Fibroblast of pulmonary artery (primary cell): ENCODE data around the gene SASH1.

Experiments used
- DNase-seq: peaks from one replicate; pipeline ENCODE4 v3.0.0-alpha.2; 2010; ENCODE audit warnings: low read depth
- H3K4me3 ChIP-seq: replicated peaks from 2 replicates; pipeline ENCODE4 v1.5.1; 2011; ENCODE audit warnings: low read depth, mild to moderate bottlenecking, control low read depth, low read length, moderate library complexity
- TF ChIP-seq, protein P1 (sequence below): IDR thresholded peaks from 2 replicates; pipeline ENCODE4 v1.5.1; 2011; ENCODE audit warnings: mild to moderate bottlenecking, control low read depth, low read length, inconsistent platforms; ENCODE audit errors: missing control alignments

SASH1 gene

DNA sequence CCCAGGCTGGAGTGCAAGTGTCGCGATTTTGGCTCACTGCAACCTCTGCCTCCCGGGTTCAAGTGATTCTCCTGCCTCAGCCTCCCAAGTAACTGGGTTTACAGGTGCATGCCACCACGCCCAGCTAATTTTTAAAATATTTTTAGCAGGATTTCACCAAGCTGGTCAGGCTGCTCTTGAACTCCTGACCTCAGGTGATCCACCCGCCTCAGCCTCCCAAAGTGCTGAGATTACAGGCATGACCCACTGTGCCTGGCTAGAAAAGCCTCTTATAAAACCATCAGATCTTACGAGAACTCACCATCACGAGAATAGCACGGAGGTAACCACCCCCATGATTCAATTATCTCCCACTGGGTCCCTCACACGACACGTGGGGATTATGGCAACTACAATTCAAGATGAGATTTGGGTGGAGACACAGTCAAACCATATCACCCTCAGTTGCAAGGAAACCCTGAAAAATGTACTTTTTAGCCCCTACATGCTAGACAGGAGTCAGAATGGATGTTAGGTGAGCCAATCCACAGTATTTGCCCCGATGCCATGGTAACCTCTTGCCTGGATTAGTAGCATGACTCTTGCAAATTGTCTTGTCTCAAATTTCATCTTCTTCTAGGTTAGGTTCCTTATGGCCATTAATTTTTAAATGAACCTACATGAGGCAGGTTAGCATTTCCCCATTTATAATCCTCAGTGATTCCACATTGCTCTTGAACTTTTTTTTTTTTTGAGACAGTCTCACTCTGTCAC lies 17.1 kb upstream of the SASH1 start:
- no peak for DNase-seq
- H3K4me3 ChIP-seq, result no peak overlapping the region
- TF ChIP-seq, protein P1, sequence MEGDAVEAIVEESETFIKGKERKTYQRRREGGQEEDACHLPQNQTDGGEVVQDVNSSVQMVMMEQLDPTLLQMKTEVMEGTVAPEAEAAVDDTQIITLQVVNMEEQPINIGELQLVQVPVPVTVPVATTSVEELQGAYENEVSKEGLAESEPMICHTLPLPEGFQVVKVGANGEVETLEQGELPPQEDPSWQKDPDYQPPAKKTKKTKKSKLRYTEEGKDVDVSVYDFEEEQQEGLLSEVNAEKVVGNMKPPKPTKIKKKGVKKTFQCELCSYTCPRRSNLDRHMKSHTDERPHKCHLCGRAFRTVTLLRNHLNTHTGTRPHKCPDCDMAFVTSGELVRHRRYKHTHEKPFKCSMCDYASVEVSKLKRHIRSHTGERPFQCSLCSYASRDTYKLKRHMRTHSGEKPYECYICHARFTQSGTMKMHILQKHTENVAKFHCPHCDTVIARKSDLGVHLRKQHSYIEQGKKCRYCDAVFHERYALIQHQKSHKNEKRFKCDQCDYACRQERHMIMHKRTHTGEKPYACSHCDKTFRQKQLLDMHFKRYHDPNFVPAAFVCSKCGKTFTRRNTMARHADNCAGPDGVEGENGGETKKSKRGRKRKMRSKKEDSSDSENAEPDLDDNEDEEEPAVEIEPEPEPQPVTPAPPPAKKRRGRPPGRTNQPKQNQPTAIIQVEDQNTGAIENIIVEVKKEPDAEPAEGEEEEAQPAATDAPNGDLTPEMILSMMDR, result no peak

DNA sequence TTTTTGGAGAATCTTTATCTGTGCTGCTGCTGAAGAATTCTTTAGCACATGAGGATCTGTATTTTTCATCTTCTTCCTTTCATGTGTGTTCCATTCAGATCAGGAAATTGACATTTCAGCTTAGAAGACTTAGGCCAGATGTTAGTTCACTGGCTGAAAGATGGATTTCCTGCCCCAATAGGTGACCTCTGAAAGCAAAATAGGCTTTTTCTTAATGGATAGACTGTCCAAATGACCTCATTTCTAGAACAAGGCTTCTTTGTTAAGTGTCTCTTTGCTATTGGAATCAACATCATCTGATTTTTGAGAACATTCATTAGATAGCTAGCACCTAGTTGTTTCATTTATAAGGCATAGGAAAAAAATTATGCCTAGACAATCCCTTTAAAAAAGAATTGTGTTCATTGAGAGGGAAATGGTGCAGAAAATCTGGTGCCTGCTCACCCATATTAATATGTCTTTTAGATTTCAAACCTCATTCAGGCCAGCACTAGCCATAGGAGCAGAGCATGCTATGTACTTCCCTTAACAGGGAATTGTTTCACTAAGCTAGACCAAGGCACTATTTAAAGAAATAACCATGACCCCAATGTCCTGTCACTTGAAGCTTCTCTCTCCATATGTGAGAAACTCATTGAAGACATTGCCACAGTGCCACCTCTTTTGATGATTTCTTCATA lies 13.6 kb upstream of the SASH1 start:
- no peak for DNase-seq
- TF ChIP-seq, protein P1, result no peak
- H3K4me3 ChIP-seq, result no peak overlapping the region

DNA sequence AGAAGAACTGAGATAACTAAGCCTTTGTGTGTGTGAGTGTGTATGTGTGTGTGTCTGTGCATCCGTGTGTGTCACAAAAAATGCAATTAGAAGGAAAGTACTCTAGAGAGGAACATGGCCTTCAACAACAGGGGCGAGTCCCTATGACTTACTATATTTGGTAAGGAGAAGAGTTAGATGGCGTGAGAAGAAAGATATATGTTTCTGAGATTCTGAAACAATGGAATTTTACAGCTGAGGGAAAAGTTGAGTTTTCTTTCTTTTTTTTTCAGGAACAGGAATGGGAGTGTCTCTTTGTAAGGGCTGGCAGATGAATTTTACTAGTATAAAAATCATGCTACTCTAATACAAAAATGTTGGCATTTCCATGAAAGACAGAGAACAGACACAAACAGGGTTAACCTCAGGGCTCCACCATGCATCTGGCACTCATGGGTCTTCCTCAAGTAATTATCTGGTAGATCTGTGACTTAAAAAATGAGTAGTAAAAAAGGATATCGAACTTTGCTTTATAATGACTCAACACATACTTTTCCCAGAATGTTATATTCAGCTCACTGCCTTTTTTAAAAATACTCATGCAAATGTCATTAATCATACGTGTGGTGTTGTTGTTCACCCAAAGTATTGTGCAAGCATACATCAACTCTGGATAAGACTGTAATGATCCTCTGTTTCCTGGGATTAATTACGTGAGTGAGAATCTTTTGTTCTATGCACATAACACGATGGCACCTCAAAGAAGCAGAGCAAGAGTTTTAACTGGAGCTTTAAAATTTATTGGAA lies 12.8 kb upstream of the SASH1 start:
- peak; percentile 86 for DNase-seq
- no peak overlapping the region for H3K4me3 ChIP-seq
- TF ChIP-seq, protein P1, result no peak

DNA sequence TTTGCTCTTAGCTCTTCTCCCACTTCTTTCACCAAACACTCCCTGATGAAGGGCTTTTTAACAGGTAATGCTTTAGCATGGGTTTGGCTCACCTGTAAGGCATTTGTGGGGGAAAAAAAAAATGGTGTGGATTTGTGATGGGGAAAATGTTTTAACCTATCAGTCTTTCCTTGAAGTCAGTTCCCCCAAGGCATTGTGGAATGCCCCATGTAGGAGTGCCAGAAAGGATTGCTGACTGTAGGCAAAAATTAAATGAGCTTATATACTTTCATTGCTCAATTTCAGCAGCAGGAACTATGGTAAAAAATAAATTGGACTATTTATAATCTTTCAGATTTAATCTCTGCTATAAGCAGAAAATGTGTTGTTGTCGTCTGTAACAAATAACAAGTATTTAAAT lies 10.6 kb upstream of the SASH1 start:
- no peak for DNase-seq
- TF ChIP-seq, protein P1, result no peak
- H3K4me3 ChIP-seq, result no peak overlapping the region

DNA sequence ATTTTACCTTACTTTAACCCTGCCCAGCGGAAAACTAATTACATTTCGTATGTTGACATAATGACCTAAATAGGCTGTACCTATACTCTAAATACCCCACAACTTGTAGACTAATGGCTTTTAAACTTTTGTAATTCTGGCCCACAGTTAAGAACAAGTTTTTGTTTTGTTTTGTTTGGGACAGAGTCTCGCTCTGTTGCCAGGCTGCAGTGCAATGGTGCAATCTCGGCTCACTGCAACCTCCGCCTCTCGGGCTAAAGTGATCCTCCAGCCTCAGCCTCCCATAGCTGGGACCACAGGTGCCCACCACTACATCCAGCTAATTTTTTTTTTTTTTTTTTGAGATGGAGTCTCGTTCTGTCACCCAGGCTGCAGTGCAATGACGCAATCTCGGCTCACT lies 5.7 kb upstream of the SASH1 start:
- TF ChIP-seq, protein P1, result no peak
- H3K4me3 ChIP-seq, result no peak overlapping the region
- no peak for DNase-seq

DNA sequence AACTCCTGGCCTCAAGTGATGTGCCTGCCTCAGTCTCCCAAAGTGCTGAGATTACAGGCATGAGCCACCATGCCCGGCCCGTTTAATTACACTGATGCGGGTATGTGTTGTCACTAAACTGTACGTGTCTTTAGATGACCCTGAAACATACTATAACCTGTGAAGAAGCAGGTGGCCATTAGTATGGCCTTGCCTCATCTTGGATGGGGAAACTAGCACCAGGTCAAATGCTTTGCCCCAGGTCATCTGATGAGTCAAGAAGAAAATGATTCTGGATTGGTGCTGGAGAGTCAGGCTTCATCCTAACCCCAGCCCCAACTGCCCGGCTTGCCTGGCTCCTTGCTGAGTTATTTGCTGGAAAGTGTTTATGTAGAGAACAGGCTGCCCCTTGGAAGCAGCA lies 2.9 kb upstream of the SASH1 start:
- DNase-seq, result no peak
- TF ChIP-seq, protein P1, result no peak
- no peak overlapping the region for H3K4me3 ChIP-seq
